Measurements from ENCODE around the gene TEX48.

The TEX48 gene

DNA sequence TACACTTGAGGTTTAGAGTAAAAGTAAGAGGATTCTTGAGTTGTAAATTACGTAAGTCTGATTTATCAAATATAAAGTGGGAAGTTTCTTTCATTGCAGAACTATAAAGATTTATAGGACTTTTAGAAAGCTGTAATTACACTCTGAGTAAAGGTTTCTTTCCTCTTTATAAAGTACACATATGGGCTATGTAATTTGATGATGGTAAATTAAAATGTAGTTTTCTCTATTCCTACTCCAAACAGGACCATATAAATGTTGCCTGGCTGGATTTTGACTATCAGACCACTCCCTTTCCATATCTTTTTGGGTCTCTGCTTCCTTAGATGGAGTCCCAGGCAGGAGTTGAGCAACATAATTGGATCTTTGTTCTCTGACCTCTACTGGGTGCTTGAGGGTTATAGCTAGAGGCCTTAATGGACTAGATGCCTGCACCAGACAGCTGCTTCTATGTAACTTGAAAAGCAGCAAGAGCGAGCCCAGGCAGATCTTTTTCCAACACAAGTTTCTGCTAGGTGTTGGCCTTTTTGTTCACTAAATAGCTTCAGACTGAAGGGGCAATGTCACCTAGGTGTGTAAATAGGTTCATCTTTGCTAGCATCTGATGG, 11.4 kb upstream of the TEX48 start:
- DNase-seq: peak; percentile 1

DNA sequence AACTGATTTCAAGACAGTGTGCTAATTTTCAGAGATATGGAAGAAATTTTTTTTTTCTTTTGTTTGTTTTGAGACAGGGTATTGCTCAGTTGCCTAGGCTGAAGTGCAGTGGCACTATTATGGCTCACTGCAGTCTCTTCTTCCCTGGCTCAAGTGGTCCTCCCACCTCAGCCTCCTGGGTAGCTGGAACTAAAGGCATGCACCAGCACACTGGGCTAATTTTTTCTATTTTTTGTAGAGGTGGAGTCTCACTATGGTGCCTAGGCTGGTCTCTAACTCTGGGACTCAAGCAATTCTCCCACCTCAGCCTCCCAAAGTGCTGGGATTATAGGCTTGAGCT, 9.9 kb upstream of the TEX48 start:
- no peak for DNase-seq

DNA sequence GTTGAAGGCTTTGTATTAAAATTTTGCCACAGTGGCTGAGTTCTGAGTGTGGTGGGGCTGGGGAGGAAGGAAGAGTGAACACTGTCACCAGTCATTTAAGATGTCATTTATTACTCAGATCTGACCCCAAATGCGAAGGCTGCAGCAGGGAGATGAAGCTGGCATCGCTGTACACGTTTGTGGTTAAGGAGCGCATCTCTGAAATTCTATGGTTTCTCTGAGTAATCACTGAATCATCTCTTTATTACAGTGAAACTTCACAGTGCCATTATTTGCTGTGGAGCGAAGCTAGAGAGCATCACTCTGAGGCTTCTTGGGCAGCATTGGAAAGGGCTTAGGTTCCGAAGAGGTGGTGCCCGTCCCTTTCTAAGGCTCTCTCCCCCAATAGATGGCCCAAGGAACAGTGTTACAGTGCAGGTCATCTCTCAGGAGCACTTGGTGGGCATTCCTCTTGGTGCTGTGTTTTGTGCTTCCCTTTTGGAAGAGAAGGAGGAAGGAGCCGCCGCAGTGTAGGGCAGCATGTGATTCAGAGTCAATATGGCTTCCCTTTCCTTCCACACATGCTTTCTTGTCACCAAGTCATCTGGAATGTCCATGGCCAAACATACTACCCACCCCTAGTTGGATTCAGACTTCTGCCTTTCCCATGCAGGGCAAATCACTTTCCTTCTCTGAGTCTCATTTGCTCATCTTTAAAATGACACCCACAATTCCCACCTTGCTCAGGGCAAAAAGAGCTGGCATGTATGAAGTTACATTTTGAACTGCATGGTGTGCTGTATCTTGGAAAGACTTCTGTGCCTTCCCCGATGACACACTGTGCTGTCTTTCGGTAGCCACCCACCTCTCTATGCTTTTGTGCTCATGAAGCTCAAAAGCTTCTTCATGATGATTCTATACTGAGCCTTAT, 9.3 kb upstream of the TEX48 start:
- DNase-seq: no peak

- DNase-seq: no peak
Observed at GRCh38 chr9:114690308-114690707, 8.3 kb upstream of the TEX48 start.

DNA sequence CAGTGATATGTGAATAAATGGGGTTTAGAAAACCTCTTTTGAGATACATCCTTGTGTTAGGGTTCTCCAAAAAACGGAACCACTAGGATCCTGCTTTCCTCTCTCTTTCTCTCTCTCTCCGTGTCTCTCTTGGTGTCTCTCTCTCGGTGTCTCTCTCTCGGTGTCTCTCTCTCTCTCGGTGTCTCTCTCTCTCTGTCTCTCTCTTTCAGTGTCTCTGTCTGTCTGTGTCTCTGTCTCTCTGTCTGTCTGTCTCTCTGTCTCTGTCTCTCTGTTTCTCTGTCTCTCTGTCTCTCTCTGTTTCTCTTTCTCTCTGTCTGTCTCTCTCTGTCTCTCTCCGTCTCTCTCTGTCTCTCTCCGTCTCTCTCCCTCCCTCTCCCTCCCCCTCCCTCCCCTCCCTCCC, 7.8 kb upstream of the TEX48 start:
- DNase-seq: no peak

DNA sequence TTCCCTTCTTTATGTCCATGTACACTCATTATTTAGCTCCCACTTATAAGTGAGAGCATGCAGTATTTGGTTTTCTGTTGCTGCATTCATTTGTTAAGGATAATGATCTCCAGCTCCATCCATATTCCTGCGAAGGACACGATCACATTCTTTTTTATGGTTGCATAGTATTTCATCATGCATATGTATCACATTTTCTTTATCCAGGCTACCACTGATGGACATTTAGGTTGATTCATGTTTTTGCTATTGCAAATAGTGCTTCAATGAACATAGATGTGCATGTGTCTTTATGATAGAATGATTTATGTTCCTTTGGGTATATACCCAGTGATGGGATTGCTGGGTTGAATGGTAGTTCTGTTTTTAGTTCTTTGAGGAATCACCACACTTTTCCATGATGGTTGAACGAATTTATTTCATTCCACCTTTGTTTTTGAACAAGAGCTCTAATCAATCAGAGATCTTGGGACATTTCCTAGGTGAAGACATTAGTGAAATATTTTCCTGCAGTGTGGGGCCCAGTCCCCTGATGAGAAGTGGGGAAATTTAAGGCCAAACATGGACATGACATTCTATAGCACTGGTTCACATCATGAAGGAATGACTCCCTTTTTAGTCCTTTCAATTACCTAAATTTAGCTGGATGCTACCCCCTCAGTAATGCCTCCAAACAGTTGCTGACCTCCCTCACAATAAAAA, 7.1 kb upstream of the TEX48 start:
- DNase-seq: no peak

DNA sequence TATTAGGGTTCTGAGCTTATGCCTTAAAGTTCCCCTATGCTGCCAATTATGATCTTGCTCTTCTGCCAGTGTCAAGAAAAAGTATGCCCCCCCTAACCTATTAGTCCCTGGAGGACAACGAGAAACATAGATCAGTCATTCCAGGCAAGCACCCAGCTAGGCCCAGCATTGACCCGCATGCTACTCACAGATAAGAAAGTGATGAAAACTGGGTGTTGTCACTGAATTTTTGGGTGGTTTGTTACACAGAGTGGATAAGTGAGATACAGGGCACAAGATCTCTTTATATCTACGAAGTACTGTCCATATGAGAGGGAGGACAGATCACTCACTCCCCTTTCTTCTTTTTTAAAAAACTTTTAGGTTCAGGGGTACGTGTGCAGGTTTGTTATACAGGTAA, 6.4 kb upstream of the TEX48 start:
- no peak for DNase-seq

DNA sequence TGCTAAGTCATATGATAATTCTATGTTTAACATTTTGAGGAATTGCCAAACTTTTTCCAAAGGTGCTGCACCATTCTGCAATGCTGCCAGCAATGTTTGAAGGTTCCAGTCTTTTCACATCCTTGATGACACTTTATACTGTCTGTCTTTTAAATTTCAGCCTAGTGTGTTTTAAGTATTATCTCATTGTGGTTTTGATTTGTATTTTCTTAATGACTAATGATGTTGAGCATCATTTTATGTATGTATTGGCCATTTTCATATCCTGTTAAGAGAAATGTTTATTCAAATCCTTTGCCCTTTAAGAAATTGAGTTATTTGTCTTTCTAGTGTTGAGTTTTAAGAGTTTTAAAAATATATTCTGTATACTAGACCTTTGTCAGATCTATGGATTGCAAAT, 5.0 kb upstream of the TEX48 start:
- DNase-seq: no peak

GRCh38 chr9:114685951-114686350, 4.0 kb upstream of the TEX48 start:
- DNase-seq: no peak

- no peak for DNase-seq
Observed at GRCh38 chr9:114684036-114684435, 2.0 kb upstream of the TEX48 start.

GRCh38 chr9:114682846-114683245, 854 bp upstream of the TEX48 start:
- no peak for DNase-seq

DNA sequence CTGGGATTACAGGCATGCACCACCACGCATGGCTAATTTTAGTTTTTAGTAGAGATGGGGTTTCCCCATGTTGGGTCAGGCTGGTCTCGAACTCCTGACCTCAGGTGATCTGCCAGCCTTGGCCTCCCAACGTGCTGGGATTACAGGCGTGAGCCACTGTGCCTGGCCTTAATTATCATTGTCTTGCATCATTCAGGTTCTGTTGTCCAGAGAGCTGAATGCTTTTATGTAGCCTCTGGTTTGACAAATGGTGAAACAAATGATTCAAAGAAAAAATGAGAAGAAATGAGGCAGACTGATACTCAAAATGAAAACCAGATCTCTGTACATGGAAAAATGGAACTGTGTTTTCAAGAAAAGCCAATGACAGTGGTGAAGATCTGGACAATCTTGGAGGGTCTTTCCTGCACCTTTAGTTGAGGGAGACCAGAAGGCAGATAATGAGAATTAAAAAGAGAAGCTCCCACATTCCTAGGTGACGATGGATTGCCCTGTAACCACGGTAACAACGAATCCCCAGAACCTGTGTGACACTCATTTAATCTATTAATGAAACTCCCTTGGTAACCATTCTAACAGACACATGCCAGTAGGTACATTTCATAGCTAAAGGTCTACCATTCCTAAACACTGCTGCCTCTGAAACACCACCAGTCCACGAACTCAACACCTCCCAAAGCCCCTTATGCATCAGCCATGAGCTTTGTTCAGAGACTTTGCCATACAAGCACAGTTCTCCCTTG, 1.6 kb downstream of the TEX48 start:
- DNase-seq: no peak

DNA sequence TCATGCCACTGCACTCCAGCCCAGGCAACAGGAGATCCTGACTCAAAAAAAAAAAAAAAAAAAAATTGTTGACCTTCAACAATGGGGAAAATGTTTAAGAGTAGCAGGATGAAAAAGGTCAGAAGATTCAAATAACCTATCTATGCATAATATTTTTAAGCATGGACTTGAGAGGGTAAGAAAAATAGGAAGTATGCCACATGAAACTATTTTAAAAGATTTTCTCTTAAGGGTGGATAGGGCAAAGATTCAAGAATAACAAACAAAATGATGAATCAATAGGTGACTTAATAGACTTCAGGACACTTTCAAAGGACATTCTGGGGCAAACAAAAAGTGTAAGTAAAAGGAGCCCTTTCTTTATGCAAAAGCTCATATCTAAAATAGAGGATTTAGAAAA, 3.2 kb downstream of the TEX48 start:
- DNase-seq: no peak

- no peak for DNase-seq
Observed at GRCh38 chr9:114678130-114678529, 3.9 kb downstream of the TEX48 start.

GRCh38 chr9:114677418-114677817, 4.6 kb downstream of the TEX48 start:
- no peak for DNase-seq

DNA sequence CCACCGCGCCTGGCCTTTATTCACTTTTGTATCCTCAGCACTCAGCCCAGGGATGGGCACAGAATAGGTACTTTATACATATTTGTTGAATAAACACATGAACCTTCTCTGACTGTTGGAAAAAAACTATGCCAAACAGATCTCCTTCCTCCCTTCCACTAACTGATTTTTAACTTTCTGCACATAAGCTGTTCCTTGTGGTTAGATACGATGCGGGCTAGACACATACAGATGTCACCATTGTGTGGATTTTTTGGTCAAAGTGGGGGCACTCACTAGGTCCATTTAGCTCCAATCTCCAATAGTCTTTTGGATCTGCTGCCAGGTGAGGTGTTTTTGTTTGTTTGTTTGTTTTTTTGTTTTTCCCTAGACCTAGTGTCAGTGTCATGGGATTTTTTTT, 5.1 kb downstream of the TEX48 start:
- no peak for DNase-seq

GRCh38 chr9:114674798-114675540, 7.0 kb downstream of the TEX48 start:
- DNase-seq: no peak

DNA sequence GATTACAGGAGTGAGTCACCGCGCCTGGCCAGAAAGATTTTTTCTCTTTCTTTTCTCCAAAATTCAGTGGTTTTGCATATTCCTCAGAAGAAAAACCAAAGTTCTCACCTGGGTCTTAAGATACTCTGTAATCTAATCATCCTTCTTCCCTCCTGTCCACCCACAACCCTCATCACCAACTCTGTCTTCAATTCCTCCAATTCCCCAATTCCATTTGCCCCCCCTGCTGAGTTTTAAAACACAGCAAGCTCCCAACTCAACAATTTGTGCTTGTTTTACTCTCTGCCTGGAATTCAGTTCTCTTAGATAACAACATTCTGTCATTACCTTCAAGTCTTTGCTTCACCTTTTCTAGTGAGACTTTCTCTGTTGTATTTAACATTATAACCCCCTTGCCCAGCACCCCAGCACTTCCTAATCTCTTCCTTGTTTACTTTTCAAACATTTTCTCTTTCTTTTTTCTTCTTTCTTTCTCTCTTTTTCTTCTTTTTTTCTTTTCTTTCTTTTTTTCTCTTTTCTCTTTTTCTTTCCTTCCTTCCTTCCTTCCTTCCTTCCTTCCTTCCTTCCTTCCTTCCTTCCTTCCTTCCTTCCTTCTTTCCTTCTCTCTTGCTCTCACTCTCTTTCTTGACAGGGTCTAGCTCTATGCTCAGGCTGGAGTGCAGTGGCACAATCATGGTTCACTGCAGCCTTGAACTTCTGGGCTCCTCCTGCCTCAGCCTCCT, 7.8 kb downstream of the TEX48 start:
- no peak for DNase-seq

GRCh38 chr9:114671605-114672004, 10.4 kb downstream of the TEX48 start:
- DNase-seq: no peak

DNA sequence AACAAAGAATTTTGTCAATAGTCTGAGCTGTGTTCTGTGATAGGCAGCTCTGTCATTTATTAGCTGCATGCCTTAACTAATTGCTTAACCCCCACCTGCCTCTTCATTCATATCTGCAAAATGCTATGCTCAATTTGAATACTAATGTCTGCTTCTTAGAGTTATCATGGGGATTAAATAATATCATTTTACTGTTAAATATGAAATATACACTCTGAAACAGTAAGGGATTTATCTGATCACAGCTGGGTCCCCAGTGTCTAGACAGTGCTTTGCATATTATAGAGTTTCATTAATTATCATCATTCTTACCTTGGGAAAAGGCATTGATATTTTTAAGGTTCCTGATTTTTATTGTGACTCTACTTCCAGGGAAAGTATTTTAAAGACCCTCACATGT, 12.0 kb downstream of the TEX48 start:
- DNase-seq: peak; percentile 23

DNA sequence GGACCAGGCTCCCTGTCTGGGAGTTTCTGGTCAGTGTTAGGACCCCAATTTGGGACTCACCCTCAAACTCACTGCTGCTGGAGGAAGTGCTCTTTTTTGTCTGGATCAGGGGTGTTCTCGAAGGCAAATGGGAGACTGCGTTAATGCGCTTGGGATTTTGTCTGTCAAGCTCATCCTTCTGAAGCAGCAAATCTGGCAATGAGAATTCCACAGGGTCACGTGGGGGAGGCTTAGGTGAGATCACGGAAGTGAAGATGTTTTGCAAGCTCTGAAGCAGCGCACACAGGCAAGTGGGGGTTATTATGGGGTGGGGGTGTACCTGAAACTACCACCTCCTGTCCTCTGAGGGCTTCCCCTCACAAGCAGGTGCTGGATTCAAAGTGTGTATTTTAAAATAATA, 13.8 kb downstream of the TEX48 start:
- DNase-seq: no peak

DNA sequence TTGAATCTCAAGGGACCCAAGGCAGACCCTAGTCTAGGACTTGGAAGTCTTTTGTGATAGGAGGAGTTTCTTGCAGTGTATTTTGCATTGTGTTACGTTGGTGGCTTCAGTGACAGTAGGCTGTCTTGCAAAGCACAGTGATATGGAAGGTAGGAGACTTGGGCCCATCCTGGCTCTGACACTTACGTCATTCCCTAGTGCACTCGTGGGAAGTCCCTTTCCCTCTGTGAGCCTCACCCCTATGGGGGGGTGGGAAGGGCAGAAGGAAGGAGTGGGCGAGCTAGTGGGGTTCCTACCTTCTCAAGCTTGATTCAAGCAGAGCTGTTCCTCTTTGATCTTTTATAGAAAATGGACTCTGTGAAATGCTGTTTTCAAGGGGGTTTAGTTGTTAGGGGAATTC, 15.1 kb downstream of the TEX48 start:
- DNase-seq: no peak
